HepG2 (cell line): ENCODE data around the gene PRR30. TPM values are rescaled to one million over a fixed set of nuclear protein-coding genes. Genes with fewer than 3 reads are reported as not detected.

Experiments
- ERF ChIP-seq: IDR thresholded peaks from 2 replicates; pipeline ENCODE4 v1.6.1; 2018; ENCODE audit warnings: missing biosample characterization, missing genetic modification reagents
- KLF13 ChIP-seq: sonication (generic); formaldehyde crosslinking; IDR thresholded peaks from 2 replicates; pipeline ENCODE4 v1.4.0; 2020; ENCODE audit warnings: mild to moderate bottlenecking, missing genetic modification reagents
- NCOA2 ChIP-seq: sonication (generic); formaldehyde crosslinking; IDR thresholded peaks from 2 replicates; pipeline ENCODE4 v1.8.0; 2022; ENCODE audit warnings: inconsistent platforms
- NFIB ChIP-seq: sonication (generic); formaldehyde crosslinking; IDR thresholded peaks from 2 replicates; pipeline ENCODE4 v1.9.0; 2021; ENCODE audit warnings: missing genetic modification reagents, mild to moderate bottlenecking, borderline replicate concordance
- NFKB2 ChIP-seq: sonication (generic); formaldehyde crosslinking; IDR thresholded peaks from 2 replicates; pipeline ENCODE4 v1.4.0; 2020; ENCODE audit warnings: missing genetic modification reagents, borderline replicate concordance
- SPEN ChIP-seq: sonication (generic); formaldehyde crosslinking; IDR thresholded peaks from 2 replicates; pipeline ENCODE4 v1.5.1; 2020; ENCODE audit warnings: low read depth, mild to moderate bottlenecking, missing genetic modification reagents
- ZMYM2 ChIP-seq: sonication (generic); formaldehyde crosslinking; IDR thresholded peaks from 2 replicates; pipeline ENCODE4 v1.8.0; 2022; ENCODE audit warnings: mild to moderate bottlenecking, missing genetic modification reagents
- ZMYM3 ChIP-seq: sonication (generic); formaldehyde crosslinking; IDR thresholded peaks from 2 replicates; pipeline ENCODE4 v1.5.1; 2020; ENCODE audit warnings: mild to moderate bottlenecking, missing genetic modification reagents
- ZNF20 ChIP-seq: sonication (generic); formaldehyde crosslinking; IDR thresholded peaks from 2 replicates; pipeline ENCODE4 v1.4.0; 2020; ENCODE audit warnings: mild to moderate bottlenecking, moderate library complexity, missing genetic modification reagents
- ZNF556 ChIP-seq: sonication (generic); formaldehyde crosslinking; IDR thresholded peaks from 2 replicates; pipeline ENCODE4 v1.4.0; 2020; ENCODE audit warnings: mild to moderate bottlenecking, missing genetic modification reagents, borderline replicate concordance
- ZNF777 ChIP-seq: sonication (generic); formaldehyde crosslinking; IDR thresholded peaks from 2 replicates; pipeline ENCODE4 v1.4.0; 2020; ENCODE audit warnings: missing genetic modification reagents
- polyA plus RNA-seq, 8 experiments: library from polyadenylated mRNA; depleted of rRNA in 3 of 8; stranded (reverse) in 7 of 8; unstranded in 1 of 8; fragments of >200 nt; fragmentation: Illumina TruSeq in 4 of 8; extraction: Trizol in 4 of 8; gene quantifications; 2 replicates each; pipeline versions ENCODE4 v1.2.1 to v1.2.3, GENCODE V29; 2011 to 2016; ENCODE audit warnings: low read depth in 4 of 8, missing spikeins in 1 of 8, mixed read lengths in 1 of 8; ENCODE audit not compliant: insufficient read depth in 1 of 8
- total RNA-seq, 5 experiments: library from RNA; depleted of rRNA; stranded (reverse); fragments of >200 nt; fragmentation: Illumina TruSeq; extraction: Trizol; gene quantifications; 2 replicates each; pipeline ENCODE4 v1.2.3, GENCODE V29; 2016; ENCODE audit warnings: low read depth in 1 of 5
- TF ChIP-seq, protein P1 (sequence below): sonication (generic); formaldehyde crosslinking; IDR thresholded peaks from 2 replicates; pipeline ENCODE4 v1.4.0; 2020; ENCODE audit warnings: missing genetic modification reagents, mild to moderate bottlenecking, borderline replicate concordance
- TF ChIP-seq, protein P2 (sequence below): IDR thresholded peaks from 2 replicates; pipeline ENCODE4 v1.6.1; 2016; ENCODE audit warnings: mild to moderate bottlenecking
- TF ChIP-seq, protein P3 (sequence below): sonication (generic); formaldehyde crosslinking; IDR thresholded peaks from 2 replicates; pipeline ENCODE4 v1.9.0; 2021; ENCODE audit warnings: missing genetic modification reagents, mild to moderate bottlenecking, borderline replicate concordance
- TF ChIP-seq, protein P4 (sequence below): sonication (generic); formaldehyde crosslinking; IDR thresholded peaks from 2 replicates; pipeline ENCODE4 v1.4.0; 2020; ENCODE audit warnings: mild to moderate bottlenecking, missing genetic modification reagents
- TF ChIP-seq, protein P5 (sequence below): IDR thresholded peaks from 2 replicates; pipeline ENCODE4 v1.6.1; 2016; ENCODE audit warnings: missing genetic modification reagents, missing compliant biosample characterization
- TF ChIP-seq, protein P6 (sequence below): IDR thresholded peaks from 2 replicates; pipeline ENCODE4 v1.6.1; 2016
- TF ChIP-seq, protein P7 (sequence below): sonication (generic); formaldehyde crosslinking; IDR thresholded peaks from 2 replicates; pipeline ENCODE4 v1.5.1; 2020; ENCODE audit warnings: missing genetic modification reagents, mild to moderate bottlenecking, borderline replicate concordance

The PRR30 gene
- total and polyA plus RNA-seq, 2 of the 13 experiments (the other 11 are each of a cell fraction or from before 2014, with no cell fraction given): not detected

DNA sequence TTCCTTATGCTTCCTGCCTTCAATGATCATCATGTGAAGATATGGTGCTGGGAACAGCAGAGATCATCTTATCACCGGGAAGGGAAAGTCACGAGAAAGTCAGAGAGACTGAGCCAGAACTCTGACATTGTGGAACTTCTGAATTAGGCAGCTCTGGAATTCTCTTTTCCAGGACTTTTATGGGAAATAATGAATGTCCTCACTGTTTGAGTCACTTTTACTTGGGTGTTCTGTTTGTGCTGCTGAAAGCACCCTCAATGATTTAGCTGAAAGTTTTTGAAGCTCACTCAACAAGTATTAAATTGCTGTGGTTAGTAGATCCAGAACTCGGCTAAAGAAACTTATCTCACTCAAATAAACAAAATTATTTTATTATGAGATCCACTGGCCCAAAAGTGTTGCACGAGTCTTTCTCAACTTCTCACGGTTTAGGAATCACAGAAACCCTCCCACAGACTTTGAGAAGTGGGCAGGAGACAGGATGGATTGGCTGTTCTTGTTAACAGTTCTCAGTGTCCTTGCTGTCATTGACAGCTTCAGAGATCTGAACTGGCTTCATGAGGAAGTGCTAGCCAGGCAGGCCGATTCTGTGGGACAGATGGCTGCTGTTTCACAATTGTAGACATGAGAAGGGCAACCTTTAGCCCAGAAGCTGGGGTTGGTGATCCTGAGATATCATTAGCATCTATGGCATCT is 46.3 kb upstream of the PRR30 start (continued):
- TF ChIP-seq ZMYM3 (peak; percentile 42; the same call in 1 of the 2 replicates), SPEN (CRISPR knock-in tag) (no peak; the same call in 1 of the 2 replicates), ZMYM2 (CRISPR knock-in tag) (no peak), ZNF20 (CRISPR knock-in tag) (no peak), NFIB (CRISPR knock-in tag) (no peak), ZNF556 (CRISPR knock-in tag) (no peak; the same call in 1 of the 2 replicates), KLF13 (CRISPR knock-in tag) (no peak), ZNF777 (no peak), NCOA2 (CRISPR knock-in tag) (0 out of 2 replicates have a peak, but pooled peaks have one; percentile 22), ERF (CRISPR knock-in tag) (peak; percentile 59; the same call in 1 of the 2 replicates), NFKB2 (CRISPR knock-in tag) (no peak)
- TF ChIP-seq, protein P1, sequence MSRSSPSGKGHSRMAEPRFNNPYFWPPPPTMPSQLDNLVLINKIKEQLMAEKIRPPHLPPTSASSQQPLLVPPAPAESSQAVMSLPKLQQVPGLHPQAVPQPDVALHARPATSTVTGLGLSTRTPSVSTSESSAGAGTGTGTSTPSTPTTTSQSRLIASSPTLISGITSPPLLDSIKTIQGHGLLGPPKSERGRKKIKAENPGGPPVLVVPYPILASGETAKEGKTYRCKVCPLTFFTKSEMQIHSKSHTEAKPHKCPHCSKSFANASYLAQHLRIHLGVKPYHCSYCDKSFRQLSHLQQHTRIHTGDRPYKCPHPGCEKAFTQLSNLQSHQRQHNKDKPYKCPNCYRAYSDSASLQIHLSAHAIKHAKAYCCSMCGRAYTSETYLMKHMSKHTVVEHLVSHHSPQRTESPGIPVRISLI (CRISPR knock-in tag): peak; percentile 54; the same call in 1 of the 2 replicates
- TF ChIP-seq, protein P2, sequence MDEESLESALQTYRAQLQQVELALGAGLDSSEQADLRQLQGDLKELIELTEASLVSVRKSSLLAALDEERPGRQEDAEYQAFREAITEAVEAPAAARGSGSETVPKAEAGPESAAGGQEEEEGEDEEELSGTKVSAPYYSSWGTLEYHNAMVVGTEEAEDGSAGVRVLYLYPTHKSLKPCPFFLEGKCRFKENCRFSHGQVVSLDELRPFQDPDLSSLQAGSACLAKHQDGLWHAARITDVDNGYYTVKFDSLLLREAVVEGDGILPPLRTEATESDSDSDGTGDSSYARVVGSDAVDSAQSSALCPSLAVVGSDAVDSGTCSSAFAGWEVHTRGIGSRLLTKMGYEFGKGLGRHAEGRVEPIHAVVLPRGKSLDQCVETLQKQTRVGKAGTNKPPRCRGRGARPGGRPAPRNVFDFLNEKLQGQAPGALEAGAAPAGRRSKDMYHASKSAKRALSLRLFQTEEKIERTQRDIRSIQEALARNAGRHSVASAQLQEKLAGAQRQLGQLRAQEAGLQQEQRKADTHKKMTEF (CRISPR knock-in tag): 0 out of 2 replicates have a peak, but pooled peaks have one; percentile 36
- TF ChIP-seq, protein P3, sequence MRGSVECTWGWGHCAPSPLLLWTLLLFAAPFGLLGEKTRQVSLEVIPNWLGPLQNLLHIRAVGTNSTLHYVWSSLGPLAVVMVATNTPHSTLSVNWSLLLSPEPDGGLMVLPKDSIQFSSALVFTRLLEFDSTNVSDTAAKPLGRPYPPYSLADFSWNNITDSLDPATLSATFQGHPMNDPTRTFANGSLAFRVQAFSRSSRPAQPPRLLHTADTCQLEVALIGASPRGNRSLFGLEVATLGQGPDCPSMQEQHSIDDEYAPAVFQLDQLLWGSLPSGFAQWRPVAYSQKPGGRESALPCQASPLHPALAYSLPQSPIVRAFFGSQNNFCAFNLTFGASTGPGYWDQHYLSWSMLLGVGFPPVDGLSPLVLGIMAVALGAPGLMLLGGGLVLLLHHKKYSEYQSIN (CRISPR knock-in tag): no peak
- TF ChIP-seq, protein P4, sequence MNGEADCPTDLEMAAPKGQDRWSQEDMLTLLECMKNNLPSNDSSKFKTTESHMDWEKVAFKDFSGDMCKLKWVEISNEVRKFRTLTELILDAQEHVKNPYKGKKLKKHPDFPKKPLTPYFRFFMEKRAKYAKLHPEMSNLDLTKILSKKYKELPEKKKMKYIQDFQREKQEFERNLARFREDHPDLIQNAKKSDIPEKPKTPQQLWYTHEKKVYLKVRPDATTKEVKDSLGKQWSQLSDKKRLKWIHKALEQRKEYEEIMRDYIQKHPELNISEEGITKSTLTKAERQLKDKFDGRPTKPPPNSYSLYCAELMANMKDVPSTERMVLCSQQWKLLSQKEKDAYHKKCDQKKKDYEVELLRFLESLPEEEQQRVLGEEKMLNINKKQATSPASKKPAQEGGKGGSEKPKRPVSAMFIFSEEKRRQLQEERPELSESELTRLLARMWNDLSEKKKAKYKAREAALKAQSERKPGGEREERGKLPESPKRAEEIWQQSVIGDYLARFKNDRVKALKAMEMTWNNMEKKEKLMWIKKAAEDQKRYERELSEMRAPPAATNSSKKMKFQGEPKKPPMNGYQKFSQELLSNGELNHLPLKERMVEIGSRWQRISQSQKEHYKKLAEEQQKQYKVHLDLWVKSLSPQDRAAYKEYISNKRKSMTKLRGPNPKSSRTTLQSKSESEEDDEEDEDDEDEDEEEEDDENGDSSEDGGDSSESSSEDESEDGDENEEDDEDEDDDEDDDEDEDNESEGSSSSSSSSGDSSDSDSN (CRISPR knock-in tag): 0 out of 2 replicates have a peak, but pooled peaks have one; percentile 21
- TF ChIP-seq, protein P5, sequence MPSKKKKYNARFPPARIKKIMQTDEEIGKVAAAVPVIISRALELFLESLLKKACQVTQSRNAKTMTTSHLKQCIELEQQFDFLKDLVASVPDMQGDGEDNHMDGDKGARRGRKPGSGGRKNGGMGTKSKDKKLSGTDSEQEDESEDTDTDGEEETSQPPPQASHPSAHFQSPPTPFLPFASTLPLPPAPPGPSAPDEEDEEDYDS: 0 out of 2 replicates have a peak, but pooled peaks have one; percentile 33
- TF ChIP-seq, protein P6, sequence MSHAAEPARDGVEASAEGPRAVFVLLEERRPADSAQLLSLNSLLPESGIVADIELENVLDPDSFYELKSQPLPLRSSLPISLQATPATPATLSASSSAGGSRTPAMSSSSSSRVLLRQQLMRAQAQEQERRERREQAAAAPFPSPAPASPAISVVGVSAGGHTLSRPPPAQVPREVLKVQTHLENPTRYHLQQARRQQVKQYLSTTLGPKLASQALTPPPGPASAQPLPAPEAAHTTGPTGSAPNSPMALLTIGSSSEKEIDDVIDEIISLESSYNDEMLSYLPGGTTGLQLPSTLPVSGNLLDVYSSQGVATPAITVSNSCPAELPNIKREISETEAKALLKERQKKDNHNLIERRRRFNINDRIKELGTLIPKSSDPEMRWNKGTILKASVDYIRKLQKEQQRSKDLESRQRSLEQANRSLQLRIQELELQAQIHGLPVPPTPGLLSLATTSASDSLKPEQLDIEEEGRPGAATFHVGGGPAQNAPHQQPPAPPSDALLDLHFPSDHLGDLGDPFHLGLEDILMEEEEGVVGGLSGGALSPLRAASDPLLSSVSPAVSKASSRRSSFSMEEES (CRISPR knock-in tag): peak; percentile 21; the same call in 1 of the 2 replicates
- TF ChIP-seq, protein P7, sequence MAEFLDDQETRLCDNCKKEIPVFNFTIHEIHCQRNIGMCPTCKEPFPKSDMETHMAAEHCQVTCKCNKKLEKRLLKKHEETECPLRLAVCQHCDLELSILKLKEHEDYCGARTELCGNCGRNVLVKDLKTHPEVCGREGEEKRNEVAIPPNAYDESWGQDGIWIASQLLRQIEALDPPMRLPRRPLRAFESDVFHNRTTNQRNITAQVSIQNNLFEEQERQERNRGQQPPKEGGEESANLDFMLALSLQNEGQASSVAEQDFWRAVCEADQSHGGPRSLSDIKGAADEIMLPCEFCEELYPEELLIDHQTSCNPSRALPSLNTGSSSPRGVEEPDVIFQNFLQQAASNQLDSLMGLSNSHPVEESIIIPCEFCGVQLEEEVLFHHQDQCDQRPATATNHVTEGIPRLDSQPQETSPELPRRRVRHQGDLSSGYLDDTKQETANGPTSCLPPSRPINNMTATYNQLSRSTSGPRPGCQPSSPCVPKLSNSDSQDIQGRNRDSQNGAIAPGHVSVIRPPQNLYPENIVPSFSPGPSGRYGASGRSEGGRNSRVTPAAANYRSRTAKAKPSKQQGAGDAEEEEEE (CRISPR knock-in tag): 0 out of 2 replicates have a peak, but pooled peaks have one; percentile 66
